ENCODE results near the gene PRPH2.
"Not testable (repeated sequence)": the region's sequence is repeated elsewhere in the genome, so short reads cannot be mapped to it uniquely, and the experiment has no call there.

The PRPH2 gene

DNA sequence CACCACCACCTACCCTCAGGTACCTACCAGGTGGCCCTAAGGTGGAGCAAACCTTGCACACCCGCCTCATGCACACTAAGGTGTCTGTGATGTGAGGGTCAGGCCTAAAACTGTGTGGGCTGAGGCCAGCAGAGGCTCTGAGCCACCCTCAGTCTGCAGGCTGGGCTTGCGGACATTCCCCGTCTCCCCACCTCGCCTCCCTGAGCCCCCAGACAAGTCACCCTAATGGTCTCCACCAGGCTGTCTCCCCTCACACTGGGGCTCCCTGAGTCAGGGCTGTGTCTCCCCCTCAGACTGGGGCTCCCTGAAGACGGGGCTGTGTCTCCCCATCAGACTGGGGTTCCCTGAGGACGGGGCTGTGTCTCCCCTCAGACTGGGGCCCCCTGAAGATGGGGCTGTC lies 12.5 kb downstream of the PRPH2 start:
- no peak overlapping the region for H3K4me3 ChIP-seq (ENCODE audit: low read length)
- H3K36me3 ChIP-seq (ENCODE audit: control insufficient read depth, low read depth, low read length), result no peaks in the 10 kb centered on the region
- H3K4me1 ChIP-seq (ENCODE audit: control insufficient read depth, low read depth, low read length), result peaks cover 7% of the 10 kb centered on the region
- H3K27ac ChIP-seq (ENCODE audit: low read length), result no peak overlapping the region
- H3K9ac ChIP-seq (ENCODE audit: low read length), result no peak overlapping the region
- H3K27me3 ChIP-seq (ENCODE audit: control insufficient read depth, insufficient read depth, low read length), result no peaks in the 10 kb centered on the region
- H3K9me3 ChIP-seq (ENCODE audit: control insufficient read depth, low read depth, low read length), result no peaks in the 10 kb centered on the region

DNA sequence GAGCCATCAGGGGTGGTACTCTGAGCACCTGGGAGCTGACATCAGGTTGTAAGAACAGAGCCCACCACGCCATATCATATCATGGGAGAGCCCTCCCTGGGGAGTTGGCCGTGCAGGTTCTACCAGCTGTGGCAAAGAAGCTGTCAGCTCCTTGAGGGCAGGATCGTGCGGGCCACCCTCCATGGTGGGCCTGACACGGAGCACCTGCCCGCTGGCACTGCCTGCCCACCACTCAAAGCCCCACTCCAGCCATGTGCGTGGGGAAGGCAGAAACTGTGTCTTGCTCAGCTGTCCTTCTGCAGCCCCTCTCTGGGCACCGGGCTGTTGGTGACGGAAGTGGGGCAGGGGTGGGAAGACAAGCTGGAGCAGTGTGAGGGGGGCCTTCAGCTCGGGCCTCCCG lies 14.3 kb downstream of the PRPH2 start:
- peaks cover 7% of the 10 kb centered on the region for H3K4me1 ChIP-seq (ENCODE audit: control insufficient read depth, low read depth, low read length)
- H3K27ac ChIP-seq (ENCODE audit: low read length), result no peak overlapping the region
- no peak overlapping the region for H3K4me3 ChIP-seq (ENCODE audit: low read length)
- no peaks in the 10 kb centered on the region for H3K9me3 ChIP-seq (ENCODE audit: control insufficient read depth, low read depth, low read length)
- H3K36me3 ChIP-seq (ENCODE audit: control insufficient read depth, low read depth, low read length), result no peaks in the 10 kb centered on the region
- no peaks in the 10 kb centered on the region for H3K27me3 ChIP-seq (ENCODE audit: control insufficient read depth, insufficient read depth, low read length)
- H3K9ac ChIP-seq (ENCODE audit: low read length), result no peak overlapping the region

DNA sequence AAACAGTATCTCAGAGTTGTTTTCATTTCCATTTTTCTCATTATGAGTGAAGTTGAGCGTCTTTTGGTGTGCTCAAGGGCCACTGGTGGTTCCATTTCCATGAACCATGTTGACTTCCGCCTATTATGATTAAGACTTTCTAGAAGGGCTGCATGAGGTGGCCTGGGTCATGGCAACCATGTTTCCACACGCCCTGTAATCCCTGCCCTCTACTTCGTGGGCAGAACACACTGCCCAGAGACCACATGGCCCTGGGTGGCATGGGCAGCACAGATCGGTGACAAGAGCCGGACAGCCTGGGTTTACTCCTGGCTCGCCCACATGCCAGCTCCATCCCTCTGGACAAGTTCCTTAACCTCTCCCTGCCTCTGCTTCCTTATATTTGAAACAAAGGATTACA lies 14.8 kb downstream of the PRPH2 start:
- Histone ChIP-seq H3K9ac (ENCODE audit: low read length) (no peak overlapping the region), H3K27me3 (ENCODE audit: control insufficient read depth, insufficient read depth, low read length) (no peaks in the 10 kb centered on the region), H3K9me3 (ENCODE audit: control insufficient read depth, low read depth, low read length) (no peaks in the 10 kb centered on the region), H3K36me3 (ENCODE audit: control insufficient read depth, low read depth, low read length) (no peaks in the 10 kb centered on the region), H3K27ac (ENCODE audit: low read length) (no peak overlapping the region), H3K4me3 (ENCODE audit: low read length) (no peak overlapping the region), H3K4me1 (ENCODE audit: control insufficient read depth, low read depth, low read length) (peaks cover 7% of the 10 kb centered on the region)

DNA sequence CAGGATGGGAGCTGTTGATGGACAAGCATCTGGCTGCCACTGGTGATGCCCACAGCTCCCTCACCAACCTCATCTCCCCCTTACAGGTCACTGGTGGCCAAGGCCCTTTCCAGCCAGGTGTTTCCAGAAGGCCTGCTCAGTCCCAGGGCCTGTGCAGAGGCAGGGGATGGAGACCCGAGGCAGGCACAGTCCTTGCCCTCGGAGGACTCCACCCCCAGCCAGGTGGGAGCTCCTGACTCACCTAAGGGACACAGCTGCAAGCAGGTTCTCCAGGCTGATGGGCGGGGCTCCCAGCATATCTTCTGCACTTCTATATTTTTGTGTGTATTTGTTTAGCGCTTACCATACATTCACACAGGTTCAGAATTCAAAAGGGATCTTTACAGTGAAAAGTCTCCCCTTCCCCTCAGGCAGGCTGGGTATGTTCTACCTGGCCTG lies 17.4 kb downstream of the PRPH2 start:
- peaks cover under 1% of the 10 kb centered on the region for H3K4me1 ChIP-seq (ENCODE audit: control insufficient read depth, low read depth, low read length)
- peak overlapping the region; percentile 55 for H3K4me3 ChIP-seq (ENCODE audit: low read length)

DNA sequence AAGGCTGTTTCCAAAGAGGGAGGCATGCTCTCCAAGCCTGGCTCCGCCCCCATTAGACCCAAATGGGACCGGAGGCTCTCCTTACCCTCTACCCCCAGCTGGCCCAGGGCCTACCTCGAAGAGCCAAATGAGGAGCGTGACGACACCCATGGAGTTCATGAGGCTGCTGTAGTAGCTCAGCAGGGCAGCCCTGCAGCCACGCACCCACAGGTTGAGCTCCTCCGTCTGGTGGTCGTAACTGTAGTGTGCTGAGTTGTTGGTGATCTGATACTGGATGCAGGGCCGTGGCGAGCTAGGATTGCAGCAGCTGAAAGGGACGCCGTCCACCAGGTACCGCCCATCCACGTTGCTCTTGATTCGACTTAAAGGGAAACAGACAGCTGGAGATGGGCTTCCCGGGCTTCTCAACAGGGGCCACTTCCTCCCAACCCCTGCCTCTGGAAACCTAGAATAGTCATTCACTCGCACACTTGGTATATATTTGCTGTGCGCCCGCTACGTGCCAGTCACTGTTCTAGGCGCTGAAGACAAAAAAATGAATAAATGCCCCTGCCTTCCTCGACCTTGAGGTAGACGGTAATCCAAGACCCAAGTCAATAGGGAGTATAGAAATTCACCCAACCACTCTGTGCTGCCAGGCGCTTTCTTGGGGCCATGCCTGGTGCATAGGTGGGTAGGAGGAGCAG lies 18.0 kb downstream of the PRPH2 start:
- Histone ChIP-seq H3K27me3 (ENCODE audit: control insufficient read depth, insufficient read depth, low read length) (no peaks in the 10 kb centered on the region), H3K4me3 (ENCODE audit: low read length) (peak overlapping the region; percentile 55), H3K27ac (ENCODE audit: low read length) (no peak overlapping the region), H3K36me3 (ENCODE audit: control insufficient read depth, low read depth, low read length) (no peaks in the 10 kb centered on the region), H3K9me3 (ENCODE audit: control insufficient read depth, low read depth, low read length) (no peaks in the 10 kb centered on the region), H3K4me1 (ENCODE audit: control insufficient read depth, low read depth, low read length) (no peaks in the 10 kb centered on the region), H3K9ac (ENCODE audit: low read length) (peak overlapping the region; percentile 24)

More for the DNA sequence above, 17.4 kb downstream of the PRPH2 start:
- Histone ChIP-seq H3K9ac (ENCODE audit: low read length) (no peak overlapping the region), H3K36me3 (ENCODE audit: control insufficient read depth, low read depth, low read length) (no peaks in the 10 kb centered on the region), H3K27ac (ENCODE audit: low read length) (no peak overlapping the region), H3K27me3 (ENCODE audit: control insufficient read depth, insufficient read depth, low read length) (no peaks in the 10 kb centered on the region), H3K9me3 (ENCODE audit: control insufficient read depth, low read depth, low read length) (no peaks in the 10 kb centered on the region)

DNA sequence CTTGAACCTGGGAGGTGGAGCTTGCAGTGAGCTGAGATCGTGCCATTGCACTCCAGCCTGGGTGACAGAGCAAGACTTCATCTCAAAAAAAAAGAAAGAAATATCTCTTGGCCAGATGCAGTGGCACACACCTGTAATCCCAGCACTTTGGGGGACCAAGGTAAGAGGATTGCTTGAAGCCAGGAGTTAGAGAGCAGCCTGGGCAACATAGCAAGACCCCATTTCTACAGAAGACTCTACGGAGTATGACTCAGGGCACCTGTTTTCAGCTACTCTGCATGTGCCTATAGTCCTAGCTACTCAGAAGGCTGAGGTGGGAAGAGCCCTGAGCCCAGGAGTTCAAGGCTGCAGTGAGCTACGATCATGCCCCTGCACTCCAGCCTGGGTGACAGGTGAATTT lies 19.6 kb downstream of the PRPH2 start:
- not testable (repeated sequence) for H3K27ac ChIP-seq (ENCODE audit: low read length); H3K36me3 ChIP-seq (ENCODE audit: control insufficient read depth, low read depth, low read length); H3K27me3 ChIP-seq (ENCODE audit: control insufficient read depth, insufficient read depth, low read length); H3K4me3 ChIP-seq (ENCODE audit: low read length); H3K9me3 ChIP-seq (ENCODE audit: control insufficient read depth, low read depth, low read length); H3K4me1 ChIP-seq (ENCODE audit: control insufficient read depth, low read depth, low read length); H3K9ac ChIP-seq (ENCODE audit: low read length)

DNA sequence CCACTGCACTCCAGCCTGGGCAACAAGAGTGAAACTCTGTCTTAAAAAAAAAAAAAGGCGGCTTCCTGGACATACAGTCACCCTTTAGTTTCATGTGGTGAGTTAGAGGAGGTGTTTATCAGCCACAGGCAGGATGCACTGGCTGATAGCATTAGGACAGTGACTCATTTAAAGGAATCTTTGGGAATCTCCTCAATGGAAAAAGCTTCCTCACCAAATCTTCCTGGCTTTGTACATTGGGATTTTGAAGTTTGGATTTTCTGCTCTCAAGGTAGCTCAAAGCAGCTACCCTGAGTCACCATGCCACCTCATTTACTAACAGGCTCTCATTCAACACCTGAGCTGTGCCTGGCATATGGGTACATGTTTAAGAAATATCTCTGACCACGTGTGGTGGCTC lies 20.2 kb downstream of the PRPH2 start:
- Histone ChIP-seq H3K9me3 (ENCODE audit: control insufficient read depth, low read depth, low read length) (no peaks in the 10 kb centered on the region), H3K36me3 (ENCODE audit: control insufficient read depth, low read depth, low read length) (no peaks in the 10 kb centered on the region), H3K4me3 (ENCODE audit: low read length) (no peak overlapping the region), H3K27me3 (ENCODE audit: control insufficient read depth, insufficient read depth, low read length) (no peaks in the 10 kb centered on the region), H3K9ac (ENCODE audit: low read length) (no peak overlapping the region), H3K4me1 (ENCODE audit: control insufficient read depth, low read depth, low read length) (no peaks in the 10 kb centered on the region), H3K27ac (ENCODE audit: low read length) (no peak overlapping the region)

DNA sequence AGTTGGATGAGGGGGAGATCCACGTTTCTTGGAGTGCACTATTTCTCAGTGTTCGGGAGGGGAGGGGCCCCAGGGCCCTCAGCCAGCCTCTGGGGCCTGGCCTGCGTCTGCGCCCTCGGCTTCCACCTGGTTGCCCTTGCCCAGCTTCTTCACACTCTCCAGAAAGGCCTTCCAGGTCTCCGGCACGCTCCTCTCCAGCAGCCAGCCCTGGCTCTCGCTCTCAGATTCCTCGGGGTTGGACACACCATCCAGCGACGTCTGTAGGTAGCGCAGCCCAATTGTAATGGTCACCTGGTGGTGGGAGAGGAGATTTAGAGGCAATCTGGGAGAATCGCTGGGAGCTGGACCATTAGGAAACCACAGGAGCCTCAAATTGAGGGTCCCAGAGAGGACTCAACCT lies 24.2 kb downstream of the PRPH2 start:
- H3K9ac ChIP-seq (ENCODE audit: low read length), result no peak overlapping the region
- H3K9me3 ChIP-seq (ENCODE audit: control insufficient read depth, low read depth, low read length), result no peaks in the 10 kb centered on the region
- H3K4me1 ChIP-seq (ENCODE audit: control insufficient read depth, low read depth, low read length), result no peaks in the 10 kb centered on the region
- H3K36me3 ChIP-seq (ENCODE audit: control insufficient read depth, low read depth, low read length), result peaks cover 9% of the 10 kb centered on the region
- H3K4me3 ChIP-seq (ENCODE audit: low read length), result no peak overlapping the region
- H3K27me3 ChIP-seq (ENCODE audit: control insufficient read depth, insufficient read depth, low read length), result no peaks in the 10 kb centered on the region
- no peak overlapping the region for H3K27ac ChIP-seq (ENCODE audit: low read length)

DNA sequence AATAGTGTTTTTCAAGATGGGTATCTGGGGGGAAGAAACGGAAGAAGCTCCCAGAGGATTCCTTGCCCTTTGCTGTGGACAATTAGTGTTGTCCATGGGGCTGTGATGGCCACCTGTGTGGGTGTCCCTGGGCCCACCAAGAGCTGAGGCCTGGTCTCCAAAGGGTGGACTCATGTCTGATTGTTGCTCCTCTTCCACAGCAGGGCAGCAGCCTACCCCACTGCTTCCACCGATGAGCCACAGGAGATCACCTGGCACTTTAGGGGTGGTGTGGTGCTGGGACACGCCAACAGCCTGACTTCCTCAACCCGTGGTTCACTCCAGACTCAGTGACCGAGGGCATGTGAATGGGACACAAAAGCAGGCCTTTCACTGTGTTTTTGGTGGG lies 25.1 kb downstream of the PRPH2 start:
- no peak overlapping the region for H3K4me3 ChIP-seq (ENCODE audit: low read length)
- no peaks in the 10 kb centered on the region for H3K27me3 ChIP-seq (ENCODE audit: control insufficient read depth, insufficient read depth, low read length)
- H3K9ac ChIP-seq (ENCODE audit: low read length), result no peak overlapping the region
- no peak overlapping the region for H3K27ac ChIP-seq (ENCODE audit: low read length)
- peaks cover 18% of the 10 kb centered on the region for H3K36me3 ChIP-seq (ENCODE audit: control insufficient read depth, low read depth, low read length)
- no peaks in the 10 kb centered on the region for H3K9me3 ChIP-seq (ENCODE audit: control insufficient read depth, low read depth, low read length)
- no peaks in the 10 kb centered on the region for H3K4me1 ChIP-seq (ENCODE audit: control insufficient read depth, low read depth, low read length)

DNA sequence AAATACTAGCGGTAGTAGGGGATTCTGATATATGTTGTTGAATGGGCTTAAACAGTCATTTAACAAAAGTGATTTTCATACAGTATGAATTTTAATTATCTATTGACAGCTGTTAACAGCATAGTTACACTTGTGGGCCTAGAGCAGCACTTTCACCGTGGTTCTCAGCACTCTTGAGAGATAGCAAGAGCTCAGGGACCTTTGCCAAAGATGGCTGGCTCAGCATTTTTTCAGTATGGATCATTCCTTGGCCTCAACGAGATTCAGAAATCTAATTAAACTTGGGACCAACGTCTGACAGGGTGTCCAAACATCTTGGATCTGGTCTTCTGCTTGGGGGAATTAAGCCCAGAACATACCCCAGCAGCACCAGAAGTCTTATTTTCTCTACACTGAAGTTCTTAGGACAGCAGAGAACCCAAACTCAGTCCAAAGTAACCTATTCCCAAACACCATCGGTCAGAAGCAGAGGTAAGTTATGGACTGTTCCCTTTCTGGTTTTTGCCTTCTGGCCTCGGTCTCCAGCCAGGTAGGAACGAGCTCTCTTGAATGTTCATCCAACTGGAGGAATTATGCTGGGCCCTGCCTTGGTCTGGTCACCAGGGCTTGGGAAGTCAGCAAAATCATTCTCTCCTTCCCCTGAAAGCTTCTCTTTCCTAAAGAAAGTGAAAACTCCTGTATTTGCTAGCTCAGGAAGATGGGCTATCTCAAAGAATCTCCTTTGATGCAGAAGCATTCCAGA lies 25.7 kb downstream of the PRPH2 start:
- Histone ChIP-seq H3K27ac (ENCODE audit: low read length) (no peak overlapping the region), H3K9me3 (ENCODE audit: control insufficient read depth, low read depth, low read length) (no peaks in the 10 kb centered on the region), H3K9ac (ENCODE audit: low read length) (no peak overlapping the region), H3K4me3 (ENCODE audit: low read length) (no peak overlapping the region), H3K4me1 (ENCODE audit: control insufficient read depth, low read depth, low read length) (no peaks in the 10 kb centered on the region), H3K27me3 (ENCODE audit: control insufficient read depth, insufficient read depth, low read length) (no peaks in the 10 kb centered on the region), H3K36me3 (ENCODE audit: control insufficient read depth, low read depth, low read length) (peaks cover 19% of the 10 kb centered on the region)

DNA sequence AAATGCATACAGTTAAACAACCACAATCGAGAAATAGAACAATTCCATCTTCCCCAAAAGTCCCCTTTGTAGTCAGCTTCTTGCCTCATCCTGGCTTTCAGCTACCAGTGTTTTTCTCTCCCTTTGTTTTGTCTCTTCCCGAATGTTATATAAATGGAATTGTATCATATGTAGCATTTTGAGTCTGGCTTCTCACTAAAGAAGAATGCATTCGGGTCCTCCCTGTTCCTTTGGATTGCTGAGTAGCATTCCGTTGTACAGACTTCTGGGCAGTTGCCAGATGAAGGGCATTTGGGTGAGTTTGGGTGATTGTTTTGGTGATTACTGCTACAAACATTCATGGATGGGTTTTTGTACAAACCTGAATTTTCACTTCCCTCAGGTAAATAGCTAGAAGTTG lies 27.8 kb downstream of the PRPH2 start:
- Histone ChIP-seq H3K4me1 (ENCODE audit: control insufficient read depth, low read depth, low read length) (no peaks in the 10 kb centered on the region), H3K27me3 (ENCODE audit: control insufficient read depth, insufficient read depth, low read length) (no peaks in the 10 kb centered on the region), H3K27ac (ENCODE audit: low read length) (no peak overlapping the region), H3K9me3 (ENCODE audit: control insufficient read depth, low read depth, low read length) (no peaks in the 10 kb centered on the region), H3K36me3 (ENCODE audit: control insufficient read depth, low read depth, low read length) (peaks cover 33% of the 10 kb centered on the region), H3K4me3 (ENCODE audit: low read length) (no peak overlapping the region), H3K9ac (ENCODE audit: low read length) (no peak overlapping the region)
